Activated CD8-positive, alpha-beta memory T cell treated with anti-CD3 and anti-CD28 coated beads for 48 hours (primary cell): Measurements from ENCODE around the gene MRPL40.
"Not testable (repeated sequence)": the region's sequence is repeated elsewhere in the genome, so short reads cannot be mapped to it uniquely, and the experiment has no call there.

Experiments
- DNase-seq, 3 experiments: peaks; one replicate each; pipeline ENCODE4 v3.0.0-alpha.2; 2020; ENCODE audit warnings: low read depth in 2 of 3, low spot score in 2 of 3

Gene MRPL40

DNA sequence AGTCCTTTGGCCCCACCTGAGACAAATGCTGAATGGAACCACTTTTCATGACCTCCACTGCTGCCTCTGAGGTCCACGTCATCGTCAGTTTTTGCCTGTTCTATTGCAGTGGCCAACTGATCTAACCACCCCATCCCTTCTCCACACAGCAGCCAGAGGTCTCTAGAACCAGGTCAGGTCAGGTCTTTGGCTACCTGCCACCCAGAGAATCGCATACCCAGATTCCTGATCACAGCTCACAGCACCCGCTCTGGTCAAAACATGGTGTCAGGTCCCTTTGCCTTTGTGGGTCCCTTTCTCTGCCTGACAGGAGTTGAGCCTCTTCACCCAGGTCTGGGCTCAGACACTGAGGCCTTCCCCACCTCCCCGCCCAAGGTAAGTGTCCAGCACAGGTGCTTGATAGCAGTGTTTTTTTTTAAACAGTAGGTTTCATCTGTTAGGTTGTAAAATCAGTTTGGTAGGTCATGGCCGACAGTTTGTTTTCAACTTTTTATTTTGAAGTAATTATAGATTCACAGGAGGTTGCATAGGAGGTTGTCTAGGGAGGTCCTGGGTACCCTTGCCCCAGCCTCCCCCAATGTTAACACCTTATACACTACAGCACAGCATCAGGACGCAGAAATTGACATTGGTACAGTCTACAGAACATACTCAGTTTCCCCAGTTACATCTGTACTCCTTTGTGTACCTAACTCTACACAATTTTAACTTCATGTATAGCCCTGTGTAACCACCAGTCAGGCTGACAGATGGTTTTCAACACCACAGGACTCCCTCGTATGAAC, 8.3 kb downstream of the MRPL40 start:
- no peak for DNase-seq

DNA sequence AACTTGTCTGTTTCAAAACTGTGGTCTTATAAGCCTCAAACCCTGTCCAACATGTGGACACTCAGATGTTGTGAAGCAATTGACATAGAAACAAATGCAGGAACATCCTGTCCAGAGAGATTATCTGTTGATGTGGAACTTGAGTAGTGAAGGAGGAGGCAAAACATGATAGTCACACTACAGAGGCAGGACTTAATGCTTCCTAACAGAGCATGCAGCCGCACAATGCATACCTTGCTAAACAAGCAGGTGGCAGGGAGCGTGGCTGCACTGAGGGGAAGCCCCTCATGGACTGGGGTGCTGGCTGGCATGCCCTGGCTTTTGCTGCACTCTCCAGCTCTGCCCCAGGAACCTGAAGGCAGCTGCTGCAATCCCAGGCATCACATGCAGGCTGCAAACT, 9.8 kb downstream of the MRPL40 start:
- no peak for DNase-seq

DNA sequence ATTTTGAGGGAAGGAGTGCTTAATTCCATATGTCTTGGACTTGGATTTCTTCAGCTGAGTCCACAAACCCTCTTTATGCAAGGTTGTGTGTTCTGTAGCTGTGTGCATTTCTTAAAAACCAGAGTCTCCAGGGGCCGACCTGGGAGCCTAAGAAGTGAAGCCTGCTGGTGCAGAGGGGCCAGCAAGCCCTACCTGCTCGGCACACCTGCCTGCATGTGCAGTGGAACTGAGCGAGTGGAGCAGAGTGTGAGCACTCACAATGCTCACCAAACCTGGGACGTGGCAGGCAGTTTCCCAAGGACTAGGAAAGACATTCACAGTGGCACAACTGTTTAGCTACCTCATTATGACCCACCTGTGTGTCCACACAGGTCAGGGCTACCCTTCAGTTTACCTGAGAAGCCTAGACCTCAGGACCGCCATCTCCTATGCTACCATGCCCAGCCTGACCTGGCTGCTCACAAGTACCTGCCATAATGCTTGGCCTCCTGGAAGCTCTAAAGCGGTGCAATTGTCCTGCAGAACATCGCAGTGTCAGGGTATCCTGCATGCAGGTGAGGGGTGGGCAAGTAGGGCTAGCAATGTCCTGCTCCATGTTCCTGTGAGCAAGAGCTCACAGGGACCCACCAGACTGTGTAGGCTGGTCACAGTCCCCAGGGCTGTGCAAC, 11.3 kb downstream of the MRPL40 start:
- DNase-seq, result no peak

DNA sequence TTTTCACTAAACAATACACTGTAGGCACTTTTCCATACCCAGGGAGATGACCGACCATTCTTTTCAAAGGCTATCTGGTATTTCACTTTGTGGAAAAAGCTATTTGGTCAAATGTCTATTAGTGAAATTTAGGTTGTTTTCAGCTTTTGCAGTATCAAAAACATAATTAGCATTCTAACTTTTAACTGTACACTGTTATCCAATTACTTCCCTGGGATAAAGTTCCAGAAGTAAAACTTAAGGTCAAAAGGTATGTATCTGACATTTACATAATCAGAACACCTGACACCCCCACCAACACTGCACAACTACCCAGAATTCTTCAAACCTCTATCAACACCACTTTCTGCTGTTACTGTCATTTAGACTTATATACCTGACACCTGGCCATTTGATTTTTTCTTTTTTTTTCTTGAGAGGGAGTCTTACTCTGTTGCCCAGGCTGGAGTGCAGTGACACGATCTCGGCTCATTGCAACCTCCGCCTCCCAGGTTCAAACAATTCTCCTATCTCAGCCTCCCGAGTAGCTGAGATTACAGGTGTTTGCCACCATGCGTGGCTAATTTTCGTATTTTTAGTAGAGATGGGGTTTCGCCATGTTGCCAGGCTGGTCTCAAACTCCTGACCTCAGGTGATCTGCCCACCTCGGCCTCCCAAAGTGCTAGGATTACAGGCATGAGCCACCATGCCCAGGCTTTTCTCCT, 13.1 kb downstream of the MRPL40 start:
- DNase-seq, result not testable (repeated sequence)

DNA sequence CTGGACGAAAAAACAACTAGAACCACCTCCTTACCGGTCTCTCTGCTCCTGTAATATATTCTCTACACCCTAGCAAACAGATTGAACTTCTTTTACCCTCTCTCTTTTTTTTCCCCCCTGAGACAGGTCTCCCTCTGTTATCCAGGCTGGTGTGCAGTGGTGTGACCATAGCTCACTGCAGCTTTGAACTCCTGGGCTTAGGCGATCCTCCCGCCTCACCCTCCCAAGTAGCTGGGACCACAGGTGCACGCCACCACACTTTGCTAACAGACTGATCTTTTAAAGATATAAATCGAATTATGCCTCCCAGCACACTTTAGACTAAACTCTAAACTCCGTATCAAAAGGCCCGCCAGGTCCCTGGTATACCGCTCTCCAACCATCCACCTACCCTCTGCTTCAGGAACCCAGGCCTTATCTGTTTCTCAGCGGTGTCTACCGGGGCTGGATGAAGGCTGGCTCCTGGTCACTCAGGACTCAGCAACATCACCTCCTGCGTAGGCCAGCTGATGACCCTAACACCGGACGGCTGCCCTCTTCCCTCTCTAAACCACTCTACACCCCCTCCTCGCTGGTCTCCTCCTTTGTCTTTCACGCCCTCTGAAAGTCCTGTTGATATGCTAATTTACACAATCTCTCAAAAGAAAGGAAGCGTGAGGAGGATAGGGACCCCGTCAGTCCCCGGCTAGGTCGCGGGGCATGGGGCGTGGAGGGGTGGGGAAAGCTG, 14.4 kb downstream of the MRPL40 start:
- no peak for DNase-seq

DNA sequence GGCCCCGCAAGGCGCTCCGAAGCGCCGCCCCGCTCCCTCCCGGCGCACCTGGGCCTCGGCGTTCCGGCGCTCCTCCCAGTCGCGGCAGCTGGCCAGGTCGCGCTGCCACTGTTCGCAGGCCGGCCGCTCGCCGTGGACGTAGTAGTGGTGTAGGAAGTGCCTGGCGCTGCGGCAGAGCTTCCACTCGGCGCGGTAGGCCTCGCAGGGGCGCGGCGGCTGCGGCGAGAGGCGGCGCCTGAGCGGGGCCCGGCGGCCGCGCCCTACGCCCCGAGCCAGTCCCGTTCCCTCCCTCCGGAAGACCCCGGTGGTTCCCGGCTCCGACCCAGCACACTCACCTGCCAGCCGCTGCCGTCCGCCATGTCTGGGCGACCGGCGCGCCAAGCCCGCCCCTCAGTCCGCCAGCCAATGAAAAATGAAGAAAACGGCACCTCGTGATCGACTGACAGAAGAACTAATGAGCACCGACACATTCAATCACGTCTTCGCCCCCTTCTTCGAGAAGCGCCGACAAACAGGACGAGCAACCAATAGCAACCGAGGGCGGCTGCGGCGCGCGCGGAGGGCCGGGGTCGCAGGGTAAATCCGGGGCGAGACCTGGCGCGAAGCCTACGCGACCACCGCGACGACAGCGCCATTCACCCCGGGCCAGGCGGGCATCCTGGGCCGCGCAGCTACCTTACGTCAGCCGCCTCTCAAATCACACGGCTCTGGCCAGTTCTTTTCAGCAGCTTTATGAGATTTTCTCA, 15.2 kb downstream of the MRPL40 start, which contains the start of gene C22orf39:
Gene C22orf39 (minus strand): TSS at position 382 of the 746 bp plus-strand sequence. CDS start 23 bp downstream, at position 359.
- DNase-seq, result peak; percentile 45 to 77 (median 60)

DNA sequence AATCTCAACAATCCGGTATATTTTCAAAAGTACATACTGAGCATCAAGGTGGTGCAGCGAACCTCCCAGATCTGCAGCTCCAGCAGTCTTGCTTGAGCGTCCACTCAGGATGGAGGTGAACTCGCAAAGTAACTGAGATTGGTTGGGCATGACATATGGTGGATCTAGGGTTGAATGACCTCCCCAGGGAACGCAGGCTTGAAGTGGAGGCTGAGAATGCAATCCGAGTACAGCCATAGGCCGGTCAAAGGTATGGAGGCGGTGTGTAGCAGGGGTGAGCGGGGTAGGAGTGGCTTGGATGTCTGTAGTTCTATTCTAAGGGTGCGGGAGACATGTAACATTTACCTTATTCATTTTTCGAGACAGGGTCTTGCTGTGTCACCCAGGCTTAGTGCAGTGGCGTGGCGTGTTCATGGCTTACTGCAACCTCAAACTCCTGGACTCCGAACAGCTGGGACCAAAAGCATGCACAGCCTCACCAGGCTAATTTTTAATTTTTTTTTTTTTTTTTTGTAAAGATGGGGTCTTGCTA, 15.8 kb downstream of the MRPL40 start:
- no peak for DNase-seq

DNA sequence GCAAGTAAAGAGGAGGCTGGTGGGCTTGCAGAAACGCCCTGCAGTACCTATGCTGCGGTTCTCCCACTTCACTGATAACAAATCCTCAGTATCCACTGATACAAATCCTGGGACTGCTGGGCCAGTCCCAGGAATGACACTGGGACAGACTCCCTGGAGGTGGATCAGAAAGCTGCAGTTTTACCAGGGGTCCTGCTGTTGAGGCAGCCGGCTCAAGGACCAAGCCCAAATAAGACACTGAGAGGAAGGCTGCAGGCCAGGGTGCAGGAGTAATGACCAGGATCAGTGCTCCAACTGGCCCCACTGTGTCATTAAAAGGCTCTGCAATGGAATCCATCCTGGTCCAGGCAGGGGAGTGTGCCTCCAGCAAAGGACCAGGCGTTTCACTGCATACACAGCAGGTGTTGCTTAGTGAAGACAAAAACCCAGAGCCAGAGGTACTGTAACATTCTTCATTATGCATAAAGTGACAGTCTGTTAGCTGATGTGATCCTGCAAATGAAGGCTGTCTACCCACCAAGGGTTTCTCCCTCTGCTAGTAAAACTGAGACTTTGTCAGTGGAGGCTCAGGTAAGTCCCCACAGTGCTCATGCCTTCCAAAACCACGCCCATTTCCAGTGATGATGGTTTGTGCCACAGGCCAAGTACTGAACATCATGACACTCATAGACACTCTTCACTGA, 16.5 kb downstream of the MRPL40 start:
- peak in 1 of 3 experiments; percentile 40 for DNase-seq

DNA sequence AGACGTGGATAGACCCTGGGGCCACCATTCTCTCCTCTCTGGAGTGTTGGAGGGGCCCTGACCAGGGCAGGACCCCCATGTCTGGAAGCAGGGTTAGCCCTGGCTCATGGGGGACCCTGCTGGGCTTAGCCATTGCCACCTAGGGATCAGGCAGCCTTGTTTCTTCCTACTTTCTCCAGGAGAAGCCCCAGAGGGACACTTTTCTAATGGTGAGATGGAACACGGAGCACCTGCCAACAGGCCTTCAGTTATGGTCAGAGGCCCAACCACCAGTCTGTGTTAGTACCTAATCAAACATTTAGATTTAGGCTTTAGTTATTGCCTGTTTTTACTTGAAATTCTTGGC, 17.1 kb downstream of the MRPL40 start:
- no peak for DNase-seq

DNA sequence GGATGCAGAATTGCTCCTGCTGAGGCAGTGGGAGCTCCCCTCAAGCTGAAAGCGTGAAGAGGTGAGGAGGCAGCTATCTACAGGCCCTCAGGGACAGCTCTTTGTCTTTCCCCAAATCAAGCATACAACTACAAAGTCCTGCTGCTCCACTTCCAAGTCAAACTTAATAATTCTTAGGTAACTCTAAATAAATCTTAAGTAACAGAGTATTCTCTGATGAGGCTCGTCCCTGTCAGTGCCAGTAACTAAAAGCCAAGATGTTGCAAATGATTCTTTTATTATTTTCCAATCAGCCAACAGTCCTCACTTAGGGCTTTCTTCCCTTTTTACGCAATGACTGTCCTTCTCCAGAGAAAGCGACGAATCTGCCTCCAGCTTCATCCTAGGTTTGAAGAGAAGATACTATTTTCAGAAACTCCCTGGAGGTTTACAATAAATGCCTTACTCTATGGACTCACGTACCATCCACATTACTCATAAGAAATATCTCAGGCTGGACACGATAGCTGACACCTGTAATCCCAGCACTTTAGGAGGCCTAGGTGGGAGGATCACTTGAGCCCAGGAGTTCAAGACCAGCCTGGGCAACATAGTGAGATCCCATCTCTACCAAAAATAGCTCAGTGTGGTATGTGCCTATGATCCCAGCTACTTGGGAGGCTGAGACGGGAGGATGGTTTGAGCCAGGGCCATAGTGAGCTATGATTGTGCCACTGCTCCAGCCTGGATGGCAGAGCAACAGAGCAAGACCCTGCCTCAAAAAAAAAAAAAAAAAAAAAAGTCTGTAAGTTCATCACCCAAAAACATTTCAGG, 18.2 kb downstream of the MRPL40 start:
- DNase-seq, result no peak

DNA sequence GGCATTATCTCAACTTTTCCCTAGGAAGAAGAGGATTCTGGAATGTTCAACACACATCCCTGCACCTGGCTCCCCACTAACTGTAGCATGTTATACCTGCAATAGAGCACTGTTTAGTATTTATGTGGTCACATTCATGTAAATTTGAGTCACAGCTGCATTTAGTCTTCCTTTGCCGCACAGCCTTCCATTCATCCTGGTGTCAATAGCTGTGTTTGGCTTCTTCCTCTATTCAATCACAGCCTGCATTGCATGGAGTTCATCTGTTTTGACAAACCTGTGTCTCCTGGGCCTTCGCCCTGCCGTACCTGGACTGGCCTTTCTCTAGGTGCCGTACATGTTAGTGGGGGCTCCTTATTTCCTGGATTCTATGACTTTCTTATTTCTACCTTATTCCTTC, 19.2 kb downstream of the MRPL40 start:
- DNase-seq, result no peak

DNA sequence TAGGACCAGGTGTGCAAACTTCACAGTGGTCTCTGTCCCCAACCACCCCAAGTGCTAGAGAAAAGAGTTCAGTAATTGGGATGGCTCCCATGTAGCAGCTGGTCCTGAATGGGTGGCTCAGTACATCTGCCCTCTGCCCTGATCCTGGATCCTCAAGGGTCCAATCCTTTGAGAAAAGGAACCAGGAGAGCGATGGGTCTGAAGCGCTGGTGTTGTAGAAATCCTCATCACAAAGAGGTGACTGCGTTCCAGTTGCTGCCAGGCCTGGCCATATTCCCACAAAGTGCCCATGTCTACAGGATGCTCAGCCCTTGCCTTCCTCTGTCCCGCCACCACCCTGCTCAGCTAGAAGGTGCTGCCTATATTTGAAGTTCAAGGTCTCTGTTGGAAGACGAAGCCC, 21.4 kb downstream of the MRPL40 start:
- no peak for DNase-seq

DNA sequence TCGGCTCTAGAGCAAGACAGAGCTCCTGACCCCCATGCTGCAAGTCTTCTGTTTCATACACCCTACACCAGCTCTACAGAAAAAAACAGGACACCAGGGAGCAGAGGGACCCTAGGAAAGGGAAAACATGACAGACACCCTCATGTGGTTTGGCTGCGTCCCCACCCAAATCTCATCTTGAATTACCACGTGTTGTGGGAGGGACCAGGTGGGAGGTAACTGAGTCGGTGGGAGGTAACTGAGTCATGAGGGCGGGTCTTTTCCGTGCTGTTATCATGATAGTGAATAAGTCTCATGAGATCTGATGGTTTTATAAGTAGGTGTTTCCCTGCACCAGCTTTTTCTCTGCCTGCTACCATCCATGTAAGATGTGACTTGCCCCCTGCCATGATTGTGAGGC, 21.8 kb downstream of the MRPL40 start:
- no peak for DNase-seq

DNA sequence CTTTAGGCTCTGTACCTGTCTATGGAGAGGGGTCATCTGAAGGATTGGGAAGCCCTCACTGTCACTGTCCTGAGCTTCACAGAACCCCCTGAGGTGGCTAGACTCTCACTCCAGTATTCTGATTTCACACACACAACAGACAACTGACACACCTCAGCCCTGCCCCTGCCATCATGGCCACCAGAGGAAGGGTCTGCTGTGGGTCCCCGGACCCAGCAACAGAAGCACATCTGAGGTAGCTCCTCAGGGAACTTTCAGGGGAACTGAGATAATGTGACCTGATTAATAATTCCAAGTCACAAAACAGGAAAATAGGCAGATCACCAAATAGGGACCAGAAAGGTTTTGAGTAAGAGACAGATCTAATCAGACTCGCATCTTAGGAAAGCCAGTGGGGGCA, 22.7 kb downstream of the MRPL40 start:
- no peak for DNase-seq

DNA sequence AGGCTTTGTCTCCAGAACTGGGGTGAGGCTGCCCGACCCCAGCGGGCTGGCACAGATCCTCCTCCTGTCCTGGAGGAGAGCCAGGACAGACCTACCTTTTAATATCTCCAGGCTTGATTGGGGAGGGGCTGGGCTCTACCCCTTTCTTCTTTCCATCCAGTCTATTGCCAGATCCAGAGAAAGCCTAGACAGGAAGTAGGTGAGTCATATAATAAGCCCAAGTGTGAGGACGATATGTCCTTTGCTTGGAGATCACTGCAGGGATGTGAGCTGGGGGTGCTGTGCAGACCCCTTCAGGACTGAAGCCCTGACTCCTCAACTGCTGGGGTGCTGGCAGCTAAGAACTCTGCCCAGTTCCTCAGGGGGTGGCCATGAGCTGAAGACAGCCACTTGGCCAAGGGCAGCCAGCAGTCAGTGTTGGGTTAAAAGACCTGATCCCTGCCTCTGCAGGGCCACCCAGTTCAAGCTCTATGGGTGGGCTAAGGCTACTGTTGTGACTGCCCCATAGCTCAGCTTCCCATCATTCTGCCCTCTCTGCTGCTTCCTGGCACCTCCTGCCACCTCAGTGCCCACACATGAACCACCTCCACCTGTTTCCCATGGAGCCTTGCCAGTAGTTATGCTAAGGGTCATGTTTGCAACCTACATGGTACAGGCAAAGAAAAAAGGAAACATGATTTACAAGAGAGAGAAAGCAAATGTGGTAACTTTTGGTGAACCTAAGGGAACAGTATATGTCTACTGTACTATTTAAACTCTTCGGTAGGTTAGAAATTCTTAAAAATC, 23.4 kb downstream of the MRPL40 start:
- no peak for DNase-seq

DNA sequence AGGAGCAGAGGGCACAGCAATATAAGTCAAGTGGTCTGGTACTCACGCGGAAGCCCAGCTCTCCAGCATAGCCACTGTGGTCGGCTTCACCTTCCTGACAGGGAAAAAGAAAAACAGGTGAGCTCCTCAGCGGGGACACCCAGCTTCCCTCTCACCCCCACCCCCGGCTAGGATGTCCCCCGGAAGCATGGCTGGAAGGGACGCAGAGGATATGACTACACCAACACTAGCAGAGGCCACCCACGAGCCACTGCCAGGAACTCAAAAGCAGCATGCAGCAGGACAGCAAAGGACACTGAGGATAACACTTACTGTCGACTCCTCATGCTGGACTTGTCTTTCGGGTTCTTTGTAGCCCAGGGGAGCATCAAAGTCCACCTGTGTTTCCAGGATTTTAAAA, 24.2 kb downstream of the MRPL40 start:
- DNase-seq, result no peak

DNA sequence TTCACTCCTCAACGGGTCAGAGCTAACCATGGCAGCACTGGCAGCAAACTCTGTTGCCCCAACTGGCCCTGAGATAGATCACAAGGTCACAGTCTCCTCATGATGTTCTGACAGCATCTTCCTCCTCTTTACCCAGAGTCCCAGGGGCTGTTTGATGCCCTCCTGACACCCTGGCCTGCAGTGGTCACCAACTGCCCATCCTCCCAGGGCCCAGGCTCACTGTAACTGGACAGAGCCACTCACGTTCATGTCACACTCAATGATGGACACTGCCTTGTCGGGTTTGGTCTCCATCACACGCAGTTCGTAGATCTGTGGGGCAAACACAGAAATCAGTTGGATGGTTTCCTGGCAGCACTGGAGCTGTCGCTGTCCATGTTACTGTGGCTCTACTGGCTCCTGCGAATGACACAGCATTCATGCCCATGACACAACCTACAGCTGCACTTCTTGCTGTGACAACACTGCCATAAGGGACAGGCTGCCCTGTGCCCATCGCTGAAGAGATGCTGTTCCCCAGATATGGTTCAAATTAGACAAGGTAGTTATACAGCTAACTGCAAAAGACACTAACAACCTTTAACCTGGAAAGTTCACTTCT, 25.6 kb downstream of the MRPL40 start:
- no peak for DNase-seq

DNA sequence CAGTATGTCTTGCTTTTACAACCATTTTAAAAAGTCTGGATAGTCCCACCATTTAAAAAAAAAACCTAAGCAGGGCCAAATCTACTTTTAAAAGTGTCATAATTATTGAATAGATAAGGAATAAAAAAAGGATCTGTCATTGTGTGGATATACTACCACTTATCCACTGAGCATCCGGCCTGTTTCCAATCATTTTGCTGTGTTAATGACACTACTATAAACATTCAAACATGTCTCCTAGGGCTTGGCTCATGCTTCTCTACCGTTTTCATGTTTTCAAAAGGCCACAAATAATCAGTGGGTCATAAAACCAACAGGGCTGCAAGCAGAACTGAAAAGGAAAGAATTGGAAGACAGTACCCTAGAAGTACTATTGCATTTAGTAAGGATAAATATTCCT, 27.7 kb downstream of the MRPL40 start:
- no peak for DNase-seq
